NCI-H2196 (cell line): ENCODE results near the gene CDKAL1.
"Not testable (repeated sequence)": the region's sequence is repeated elsewhere in the genome, so short reads cannot be mapped to it uniquely, and the experiment has no call there.

ENCODE experiments used
- DNase-seq: peaks from one replicate; lab custom pipeline; 2025; ENCODE audit not compliant: unreplicated experiment; lab: John Stamatoyannopoulos, UW

CDKAL1 gene

GRCh38 chr6:20632696-20633095 is 98.4 kb downstream of the CDKAL1 start:
- DNase-seq: no peak

- no peak for DNase-seq
Observed at GRCh38 chr6:20633566-20634340, 99.5 kb downstream of the CDKAL1 start.

GRCh38 chr6:20639161-20639560 is 104.9 kb downstream of the CDKAL1 start:
- no peak for DNase-seq

GRCh38 chr6:20640181-20640580 is 105.9 kb downstream of the CDKAL1 start:
- DNase-seq: no peak

- no peak for DNase-seq
Observed at GRCh38 chr6:20642441-20642840, 108.2 kb downstream of the CDKAL1 start.

- DNase-seq: no peak
Observed at GRCh38 chr6:20644667-20645370, 110.6 kb downstream of the CDKAL1 start.

GRCh38 chr6:20645572-20645971 is 111.3 kb downstream of the CDKAL1 start:
- DNase-seq: not testable (repeated sequence)

GRCh38 chr6:20647585-20647984 is 113.3 kb downstream of the CDKAL1 start:
- DNase-seq: no peak

- DNase-seq: not testable (repeated sequence)
Observed at GRCh38 chr6:20649696-20650470, 115.6 kb downstream of the CDKAL1 start.

- DNase-seq: no peak
Observed at GRCh38 chr6:20652299-20653084, 118.2 kb downstream of the CDKAL1 start.

- no peak for DNase-seq
Observed at GRCh38 chr6:20653085-20653479, 118.8 kb downstream of the CDKAL1 start.

GRCh38 chr6:20655317-20655716 is 121.1 kb downstream of the CDKAL1 start:
- DNase-seq: no peak

GRCh38 chr6:20657274-20657800 is 123.1 kb downstream of the CDKAL1 start:
- DNase-seq: no peak

- DNase-seq: no peak
Observed at GRCh38 chr6:20658053-20658452, 123.8 kb downstream of the CDKAL1 start.

GRCh38 chr6:20658516-20658915 is 124.3 kb downstream of the CDKAL1 start:
- no peak for DNase-seq

GRCh38 chr6:20660534-20660933 is 126.3 kb downstream of the CDKAL1 start:
- no peak for DNase-seq

- peak; percentile 12 for DNase-seq
Observed at GRCh38 chr6:20661721-20662120, 127.5 kb downstream of the CDKAL1 start.

GRCh38 chr6:20664250-20664649 is 130.0 kb downstream of the CDKAL1 start:
- no peak for DNase-seq

GRCh38 chr6:20665290-20665689 is 131.0 kb downstream of the CDKAL1 start:
- DNase-seq: no peak

GRCh38 chr6:20669571-20670314 is 135.5 kb downstream of the CDKAL1 start:
- no peak for DNase-seq
